Liver (tissue), 9 donors: ENCODE data around the gene VPS13C. TPM values are rescaled to one million over a fixed set of nuclear protein-coding genes. Genes with fewer than 3 reads are reported as not detected.
A peak's percentile ranks its signal among the peaks of the same experiment; 100 is the strongest.

Experiments
- DNase-seq: peaks from one replicate; pipeline ENCODE4 v3.0.0-alpha.2; 2017; ENCODE audit warnings: low spot score
- H3K27ac ChIP-seq, 2 donors: one replicate each; pipeline ENCODE4 v1.7.0; 2013; ENCODE audit warnings: inconsistent platforms in 2 of 2, low read length in 2 of 2, control low read depth in 1 of 2, low read depth in 1 of 2, mild to moderate bottlenecking in 1 of 2
- H3K27me3 ChIP-seq, 4 donors: one replicate each; pipeline versions ENCODE4 v1.6.1 to v1.7.0; 2013; ENCODE audit warnings: low read length in 3 of 4, inconsistent platforms in 1 of 4, mild to moderate bottlenecking in 1 of 4, moderate library complexity in 1 of 4; ENCODE audit not compliant: control insufficient read depth in 4 of 4, insufficient read depth in 4 of 4
- H3K36me3 ChIP-seq, 4 donors: one replicate each; pipeline versions ENCODE4 v1.6.1 to v1.7.0; 2013; ENCODE audit warnings: low read length in 3 of 4, mild to moderate bottlenecking in 3 of 4, low read depth in 1 of 4, moderate library complexity in 1 of 4; ENCODE audit not compliant: control insufficient read depth in 4 of 4, insufficient read depth in 3 of 4
- H3K4me1 ChIP-seq, 4 donors: one replicate each; pipeline versions ENCODE4 v1.6.1 to v1.7.0; 2013; ENCODE audit warnings: low read length in 3 of 4, mild to moderate bottlenecking in 3 of 4, moderate library complexity in 1 of 4; ENCODE audit not compliant: control insufficient read depth in 4 of 4, insufficient read depth in 4 of 4
- H3K4me3 ChIP-seq, 3 donors: one replicate each; pipeline versions ENCODE4 v1.6.1 to v1.7.0; 2013; ENCODE audit warnings: low read length in 3 of 3, control low read depth in 1 of 3, low read depth in 1 of 3, mild to moderate bottlenecking in 1 of 3
- H3K9ac ChIP-seq, 2 donors: one replicate each; pipeline ENCODE4 v1.7.0; 2013; ENCODE audit warnings: low read length in 2 of 2, mild to moderate bottlenecking in 2 of 2, moderate library complexity in 2 of 2, control low read depth in 1 of 2, low read depth in 1 of 2
- H3K9me3 ChIP-seq, 4 donors: one replicate each; pipeline versions ENCODE4 v1.6.1 to v1.7.0; 2013; ENCODE audit warnings: low read length in 3 of 4; ENCODE audit not compliant: control insufficient read depth in 4 of 4
- ATF3 ChIP-seq: IDR thresholded peaks from 2 replicates; pipeline ENCODE4 v1.6.1; 2016; ENCODE audit warnings: antibody characterized with exemption
- EGR1 ChIP-seq, 2 donors: IDR thresholded peaks; 2 replicates each; pipeline ENCODE4 v1.6.1; 2016 to 2018; ENCODE audit warnings: antibody characterized with exemption in 2 of 2, low read depth in 2 of 2
- FOXA1 ChIP-seq: IDR thresholded peaks from 2 replicates; pipeline ENCODE4 v1.6.1; 2016; ENCODE audit warnings: antibody characterized with exemption
- FOXA2 ChIP-seq: IDR thresholded peaks from 2 replicates; pipeline ENCODE4 v1.6.1; 2016; ENCODE audit warnings: antibody characterized with exemption
- GABPA ChIP-seq, 2 donors: IDR thresholded peaks in 1 of 2; conservative IDR thresholded peaks in 1 of 2; 2 replicates each; pipeline ENCODE4 v1.6.1; 2016; ENCODE audit warnings: antibody characterized with exemption in 2 of 2, mild to moderate bottlenecking in 1 of 2, moderate library complexity in 1 of 2
- HNF4A ChIP-seq, 2 donors: conservative IDR thresholded peaks; 2 replicates each; pipeline ENCODE4 v1.6.1; 2016; ENCODE audit warnings: antibody characterized with exemption in 2 of 2, mild to moderate bottlenecking in 2 of 2
- HNF4G ChIP-seq: IDR thresholded peaks from 2 replicates; pipeline ENCODE4 v1.6.1; 2016; ENCODE audit warnings: antibody characterized with exemption
- JUND ChIP-seq, 2 donors: IDR thresholded peaks; 2 replicates each; pipeline ENCODE4 v1.6.1; 2016; ENCODE audit warnings: antibody characterized with exemption in 2 of 2
- NR2F2 ChIP-seq: IDR thresholded peaks from 2 replicates; pipeline ENCODE4 v1.6.1; 2016; ENCODE audit warnings: antibody characterized with exemption
- RAD21 ChIP-seq, 2 donors: IDR thresholded peaks; 2 replicates each; pipeline ENCODE4 v1.6.1; 2016; ENCODE audit warnings: antibody characterized with exemption in 2 of 2, mild to moderate bottlenecking in 2 of 2
- REST ChIP-seq: IDR thresholded peaks from 2 replicates; pipeline ENCODE4 v1.6.1; 2016; ENCODE audit warnings: antibody characterized with exemption, mild to moderate bottlenecking
- RXRA ChIP-seq, 2 donors: IDR thresholded peaks; 2 replicates each; pipeline ENCODE4 v1.6.1; 2017 to 2018; ENCODE audit warnings: antibody characterized with exemption in 2 of 2, mild to moderate bottlenecking in 1 of 2
- SP1 ChIP-seq: IDR thresholded peaks from 2 replicates; pipeline ENCODE4 v1.6.1; 2018; ENCODE audit warnings: antibody characterized with exemption, mild to moderate bottlenecking
- TAF1 ChIP-seq: conservative IDR thresholded peaks from 2 replicates; pipeline ENCODE4 v1.6.1; 2016; ENCODE audit warnings: antibody characterized with exemption, mild to moderate bottlenecking
- YY1 ChIP-seq: IDR thresholded peaks from 2 replicates; pipeline ENCODE4 v1.6.1; 2016; ENCODE audit warnings: antibody characterized with exemption, mild to moderate bottlenecking
- WGBS: extraction: QIAGEN DNeasy Blood & Tissue Kit; methylation state at CpG from one replicate; pipeline ENCODE4 v1.1.7; 2013; 5-methylcytosine and 5-hydroxymethylcytosine counted together
- polyA plus RNA-seq, 2 donors: library from polyadenylated mRNA; stranded (reverse) in 1 of 2; unstranded in 1 of 2; fragments of 200-250 nt in 1 of 2; fragments of >200 nt in 1 of 2; fragmentation: Nextera tagmentation in 1 of 2; extraction: Ambion mirVana in 1 of 2; gene quantifications; one replicate each; pipeline versions ENCODE4 v1.2.1 to v1.2.3, GENCODE V29; 2013 to 2015
- total RNA-seq, 2 donors: library from RNA; depleted of rRNA; stranded (reverse); fragments of >200 nt; gene quantifications; one replicate each; pipeline ENCODE4 v1.2.3, GENCODE V29; 2014
- TF ChIP-seq, protein P1 (sequence below): fragments of 150-350 bp; IDR thresholded peaks from 2 replicates; pipeline ENCODE4 v1.5.1; 2017; ENCODE audit warnings: improper control_type of control experiment, low read depth, low read length; ENCODE audit not compliant: missing input control
- TF ChIP-seq, protein P2 (sequence below): IDR thresholded peaks from 2 replicates; pipeline ENCODE4 v1.6.1; 2016; ENCODE audit warnings: antibody characterized with exemption
- TF ChIP-seq, protein P3 (sequence below): IDR thresholded peaks from 2 replicates; pipeline ENCODE4 v1.6.1; 2016; ENCODE audit warnings: antibody characterized with exemption
- donor health status: healthy.
- donor health status: healthy.
- donor health status: healthy.
- donor health status: healthy.
- donor health status: healthy.

The VPS13C gene
- total and polyA plus RNA-seq, 4 donors, result 5.4 to 42.0 (median 17.4) TPM

GRCh38 chr15:61908241-61908640, 152.0 kb downstream of the VPS13C start:
- H3K9ac ChIP-seq, result peak overlapping the region in 1 of 2 donors; percentile 31
- H3K27me3 ChIP-seq, result no peaks in the 10 kb centered on the region
- H3K9me3 ChIP-seq, result no peaks in the 10 kb centered on the region
- 98% methylated on average over 3 of the region's 3 CpGs for WGBS
- H3K4me1 ChIP-seq, result peaks cover 0 to 17% (median 1%) of the 10 kb centered on the region in 4 donors
- DNase-seq, result no peak
- H3K4me3 ChIP-seq, result no peak overlapping the region
- H3K36me3 ChIP-seq, result peaks cover 0 to 13% (median under 1%) of the 10 kb centered on the region in 4 donors
- peak overlapping the region in 1 of 2 donors; percentile 74 for H3K27ac ChIP-seq
- TF ChIP-seq HNF4A (conservative IDR thresholded peaks at IDR 0.05), result no peak
- TF ChIP-seq ATF3, result no peak
- TF ChIP-seq RXRA (IDR thresholded peaks at IDR 0.05), result no peak
- TF ChIP-seq EGR1 (IDR thresholded peaks at IDR 0.05; ENCODE audit: low read depth in 2 of 2), result no peak
- no peak for TF ChIP-seq SP1
- no peak for TF ChIP-seq NR2F2
- TF ChIP-seq TAF1, result no peak
- TF ChIP-seq REST, result no peak
- no peak for TF ChIP-seq FOXA1
- TF ChIP-seq GABPA (IDR thresholded peaks at IDR 0.05 in 1 of 2, conservative IDR thresholded peaks at IDR 0.05 in 1 of 2), result no peak
- no peak for TF ChIP-seq YY1
- no peak for TF ChIP-seq RAD21 (IDR thresholded peaks at IDR 0.05)
- TF ChIP-seq, protein P1, sequence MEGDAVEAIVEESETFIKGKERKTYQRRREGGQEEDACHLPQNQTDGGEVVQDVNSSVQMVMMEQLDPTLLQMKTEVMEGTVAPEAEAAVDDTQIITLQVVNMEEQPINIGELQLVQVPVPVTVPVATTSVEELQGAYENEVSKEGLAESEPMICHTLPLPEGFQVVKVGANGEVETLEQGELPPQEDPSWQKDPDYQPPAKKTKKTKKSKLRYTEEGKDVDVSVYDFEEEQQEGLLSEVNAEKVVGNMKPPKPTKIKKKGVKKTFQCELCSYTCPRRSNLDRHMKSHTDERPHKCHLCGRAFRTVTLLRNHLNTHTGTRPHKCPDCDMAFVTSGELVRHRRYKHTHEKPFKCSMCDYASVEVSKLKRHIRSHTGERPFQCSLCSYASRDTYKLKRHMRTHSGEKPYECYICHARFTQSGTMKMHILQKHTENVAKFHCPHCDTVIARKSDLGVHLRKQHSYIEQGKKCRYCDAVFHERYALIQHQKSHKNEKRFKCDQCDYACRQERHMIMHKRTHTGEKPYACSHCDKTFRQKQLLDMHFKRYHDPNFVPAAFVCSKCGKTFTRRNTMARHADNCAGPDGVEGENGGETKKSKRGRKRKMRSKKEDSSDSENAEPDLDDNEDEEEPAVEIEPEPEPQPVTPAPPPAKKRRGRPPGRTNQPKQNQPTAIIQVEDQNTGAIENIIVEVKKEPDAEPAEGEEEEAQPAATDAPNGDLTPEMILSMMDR, result no peak
- TF ChIP-seq JUND (IDR thresholded peaks at IDR 0.05), result no peak
- TF ChIP-seq, protein P2, sequence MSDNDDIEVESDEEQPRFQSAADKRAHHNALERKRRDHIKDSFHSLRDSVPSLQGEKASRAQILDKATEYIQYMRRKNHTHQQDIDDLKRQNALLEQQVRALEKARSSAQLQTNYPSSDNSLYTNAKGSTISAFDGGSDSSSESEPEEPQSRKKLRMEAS, result no peak
- TF ChIP-seq, protein P3, sequence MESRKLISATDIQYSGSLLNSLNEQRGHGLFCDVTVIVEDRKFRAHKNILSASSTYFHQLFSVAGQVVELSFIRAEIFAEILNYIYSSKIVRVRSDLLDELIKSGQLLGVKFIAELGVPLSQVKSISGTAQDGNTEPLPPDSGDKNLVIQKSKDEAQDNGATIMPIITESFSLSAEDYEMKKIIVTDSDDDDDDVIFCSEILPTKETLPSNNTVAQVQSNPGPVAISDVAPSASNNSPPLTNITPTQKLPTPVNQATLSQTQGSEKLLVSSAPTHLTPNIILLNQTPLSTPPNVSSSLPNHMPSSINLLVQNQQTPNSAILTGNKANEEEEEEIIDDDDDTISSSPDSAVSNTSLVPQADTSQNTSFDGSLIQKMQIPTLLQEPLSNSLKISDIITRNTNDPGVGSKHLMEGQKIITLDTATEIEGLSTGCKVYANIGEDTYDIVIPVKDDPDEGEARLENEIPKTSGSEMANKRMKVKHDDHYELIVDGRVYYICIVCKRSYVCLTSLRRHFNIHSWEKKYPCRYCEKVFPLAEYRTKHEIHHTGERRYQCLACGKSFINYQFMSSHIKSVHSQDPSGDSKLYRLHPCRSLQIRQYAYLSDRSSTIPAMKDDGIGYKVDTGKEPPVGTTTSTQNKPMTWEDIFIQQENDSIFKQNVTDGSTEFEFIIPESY, result no peak
- TF ChIP-seq HNF4G, result no peak
- TF ChIP-seq FOXA2, result no peak
